Mammary epithelial cell (primary cell): ENCODE results near the gene EEFSEC.

Experiments used
- EZH2 ChIP-seq: IDR thresholded peaks from 2 replicates; pipeline ENCODE4 v1.6.1; 2012; ENCODE audit warnings: low read length, inconsistent platforms, borderline replicate concordance
- TF ChIP-seq, protein P1 (sequence below), 2 donors: IDR thresholded peaks in 1 of 2; conservative IDR thresholded peaks in 1 of 2; 2 replicates each; pipeline ENCODE4 v1.5.1; 2011 to 2012; ENCODE audit warnings: inconsistent platforms in 2 of 2, low read length in 2 of 2, mild to moderate bottlenecking in 2 of 2, control low read depth in 1 of 2, low read depth in 1 of 2; ENCODE audit not compliant: insufficient read depth in 1 of 2; ENCODE audit errors: extremely low read depth in 1 of 2

DNA sequence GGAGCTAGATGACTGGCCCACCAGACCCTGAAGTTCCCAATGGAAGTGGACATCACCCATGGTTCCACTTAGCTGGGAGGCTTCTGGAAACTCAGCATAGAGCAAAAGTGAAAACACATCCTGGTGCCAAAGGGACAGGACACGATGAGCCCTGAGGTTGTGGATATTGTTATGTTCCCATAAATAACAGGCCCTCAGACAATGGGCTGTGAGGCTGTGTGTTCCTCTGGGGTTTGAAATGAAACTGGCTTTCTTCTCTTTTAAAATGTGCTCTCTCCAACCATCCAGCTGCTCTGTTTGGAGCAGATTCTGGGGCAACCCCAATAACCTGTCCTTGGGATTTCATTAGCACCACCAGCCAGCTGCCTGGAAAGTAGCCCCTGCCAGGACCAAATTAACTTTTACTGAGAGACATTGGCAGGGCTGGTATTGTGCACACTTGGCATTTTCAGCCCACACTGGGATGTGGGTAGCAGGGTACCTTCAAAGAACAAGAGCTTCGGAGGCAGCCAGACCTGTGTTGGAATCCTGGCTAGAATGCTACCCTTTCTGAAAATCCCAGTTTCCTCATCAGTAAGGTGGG is 215.9 kb downstream of the EEFSEC start:
- TF ChIP-seq, protein P1, sequence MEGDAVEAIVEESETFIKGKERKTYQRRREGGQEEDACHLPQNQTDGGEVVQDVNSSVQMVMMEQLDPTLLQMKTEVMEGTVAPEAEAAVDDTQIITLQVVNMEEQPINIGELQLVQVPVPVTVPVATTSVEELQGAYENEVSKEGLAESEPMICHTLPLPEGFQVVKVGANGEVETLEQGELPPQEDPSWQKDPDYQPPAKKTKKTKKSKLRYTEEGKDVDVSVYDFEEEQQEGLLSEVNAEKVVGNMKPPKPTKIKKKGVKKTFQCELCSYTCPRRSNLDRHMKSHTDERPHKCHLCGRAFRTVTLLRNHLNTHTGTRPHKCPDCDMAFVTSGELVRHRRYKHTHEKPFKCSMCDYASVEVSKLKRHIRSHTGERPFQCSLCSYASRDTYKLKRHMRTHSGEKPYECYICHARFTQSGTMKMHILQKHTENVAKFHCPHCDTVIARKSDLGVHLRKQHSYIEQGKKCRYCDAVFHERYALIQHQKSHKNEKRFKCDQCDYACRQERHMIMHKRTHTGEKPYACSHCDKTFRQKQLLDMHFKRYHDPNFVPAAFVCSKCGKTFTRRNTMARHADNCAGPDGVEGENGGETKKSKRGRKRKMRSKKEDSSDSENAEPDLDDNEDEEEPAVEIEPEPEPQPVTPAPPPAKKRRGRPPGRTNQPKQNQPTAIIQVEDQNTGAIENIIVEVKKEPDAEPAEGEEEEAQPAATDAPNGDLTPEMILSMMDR (conservative IDR thresholded peaks at IDR 0.05 in 1 of 2, IDR thresholded peaks at IDR 0.05 in 1 of 2; ENCODE audit: extremely low read depth in 1 of 2, insufficient read depth in 1 of 2, low read depth in 1 of 2, low read length in 2 of 2) = no peak
- no peak for TF ChIP-seq EZH2
